NCI-H2081 treated with DMSO at 0.1 percent for 48 hours (cell line): Measurements from ENCODE around the gene PCNX4.

ENCODE experiments used
- DNase-seq: peaks from one replicate; lab custom pipeline; 2025; lab: John Stamatoyannopoulos, UW

PCNX4 gene

GRCh38 chr14:60102389-60102788 lies 10.7 kb downstream of the PCNX4 start:
- DNase-seq, result no peak

- DNase-seq, result no peak
Measured at GRCh38 chr14:60106339-60106738, 14.6 kb downstream of the PCNX4 start.

GRCh38 chr14:60107477-60107876 lies 15.8 kb downstream of the PCNX4 start:
- DNase-seq, result no peak

GRCh38 chr14:60111732-60112131 lies 20.0 kb downstream of the PCNX4 start:
- DNase-seq, result no peak

- DNase-seq, result no peak
Measured at GRCh38 chr14:60114881-60115280, 23.2 kb downstream of the PCNX4 start.

- no peak for DNase-seq
Measured at GRCh38 chr14:60116181-60116580, 24.5 kb downstream of the PCNX4 start.

GRCh38 chr14:60125918-60126317 lies 34.2 kb downstream of the PCNX4 start:
- no peak for DNase-seq

GRCh38 chr14:60133487-60133886 lies 41.8 kb downstream of the PCNX4 start:
- no peak for DNase-seq

GRCh38 chr14:60134702-60135101 lies 43.0 kb downstream of the PCNX4 start:
- DNase-seq, result no peak

- no peak for DNase-seq
Measured at GRCh38 chr14:60151715-60152114, 60.0 kb downstream of the PCNX4 start.

- no peak for DNase-seq
Measured at GRCh38 chr14:60153991-60154390, 62.3 kb downstream of the PCNX4 start.

- no peak for DNase-seq
Measured at GRCh38 chr14:60154671-60155070, 62.9 kb downstream of the PCNX4 start.

GRCh38 chr14:60160422-60160821 lies 68.7 kb downstream of the PCNX4 start:
- no peak for DNase-seq

- DNase-seq, result no peak
Measured at GRCh38 chr14:60161196-60162107, 69.7 kb downstream of the PCNX4 start.

- no peak for DNase-seq
Measured at GRCh38 chr14:60163693-60164092, 72.0 kb downstream of the PCNX4 start.

GRCh38 chr14:60164404-60164711 lies 72.6 kb downstream of the PCNX4 start:
- no peak for DNase-seq

GRCh38 chr14:60164712-60165546 lies 73.2 kb downstream of the PCNX4 start, which contains the start of gene DHRS7:
DHRS7 (minus strand) TSS chr14:60165398; CDS start chr14:60165309, 89 bp downstream.
- DNase-seq, result no peak

- no peak for DNase-seq
Measured at GRCh38 chr14:60165547-60165876, 73.8 kb downstream of the PCNX4 start.

GRCh38 chr14:60166142-60166541 lies 74.4 kb downstream of the PCNX4 start:
- no peak for DNase-seq

- no peak for DNase-seq
Measured at GRCh38 chr14:60169722-60170121, 78.0 kb downstream of the PCNX4 start.

- DNase-seq, result no peak
Measured at GRCh38 chr14:60170948-60171347, 79.2 kb downstream of the PCNX4 start.

- no peak for DNase-seq
Measured at GRCh38 chr14:60171690-60172089, 80.0 kb downstream of the PCNX4 start.
